DMS153 treated with DMSO at 0.1 percent for 48 hours (cell line): ENCODE data around the gene POLR2J3.
"Not testable (repeated sequence)": the region's sequence is repeated elsewhere in the genome, so short reads cannot be mapped to it uniquely, and the experiment has no call there.

Experiments used
- DNase-seq: peaks from one replicate; lab custom pipeline; 2025; ENCODE audit not compliant: unreplicated experiment; lab: John Stamatoyannopoulos, UW

The POLR2J3 gene

GRCh38 chr7:102572261-102573239 is at the start of gene POLR2J3:
POLR2J3 (minus strand) TSS chr7:102572583; CDS start chr7:102572521, 62 bp downstream.
- DNase-seq: not testable (repeated sequence)

GRCh38 chr7:102618122-102618521 is 45.7 kb upstream of the POLR2J3 start:
- not testable (repeated sequence) for DNase-seq

DNA sequence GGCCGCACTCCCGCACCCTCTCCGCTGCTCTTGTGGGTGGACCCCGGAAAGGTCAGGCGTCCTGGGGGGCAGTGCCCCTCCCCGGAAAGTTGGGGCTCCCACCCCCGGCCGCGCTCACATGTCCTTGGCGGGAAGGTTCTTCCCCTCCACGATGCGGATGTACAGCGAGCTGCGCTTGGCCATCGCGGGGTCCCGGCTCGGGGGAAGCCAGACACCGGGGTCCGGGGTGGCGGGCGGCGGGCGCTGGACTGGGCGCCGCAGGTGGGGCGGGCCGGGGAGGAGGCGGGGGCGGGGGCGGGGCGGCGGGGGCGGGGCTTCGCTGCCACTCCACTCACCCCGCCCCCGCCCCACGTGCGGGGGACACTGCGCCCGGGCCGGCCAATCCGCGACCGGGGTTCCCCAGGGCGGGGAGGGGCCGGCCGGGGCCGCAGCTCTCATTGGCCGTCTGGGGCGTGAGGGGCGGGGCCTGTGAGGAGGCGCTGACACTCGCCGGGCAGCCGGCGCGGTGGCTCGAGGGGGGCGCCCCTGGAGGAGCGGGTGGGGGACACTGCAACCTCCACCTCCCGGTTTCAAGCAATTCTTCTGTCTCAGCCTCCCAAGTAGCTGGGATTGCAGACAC is 44.2 kb upstream of the POLR2J3 start, which contains the start of gene RASA4:
TSS of gene RASA4 (minus strand) at position 250 of the 619 bp plus-strand sequence. CDS start at position 183, 67 bp downstream.
- not testable (repeated sequence) for DNase-seq

GRCh38 chr7:102615930-102616329 is 43.5 kb upstream of the POLR2J3 start:
- not testable (repeated sequence) for DNase-seq

DNA sequence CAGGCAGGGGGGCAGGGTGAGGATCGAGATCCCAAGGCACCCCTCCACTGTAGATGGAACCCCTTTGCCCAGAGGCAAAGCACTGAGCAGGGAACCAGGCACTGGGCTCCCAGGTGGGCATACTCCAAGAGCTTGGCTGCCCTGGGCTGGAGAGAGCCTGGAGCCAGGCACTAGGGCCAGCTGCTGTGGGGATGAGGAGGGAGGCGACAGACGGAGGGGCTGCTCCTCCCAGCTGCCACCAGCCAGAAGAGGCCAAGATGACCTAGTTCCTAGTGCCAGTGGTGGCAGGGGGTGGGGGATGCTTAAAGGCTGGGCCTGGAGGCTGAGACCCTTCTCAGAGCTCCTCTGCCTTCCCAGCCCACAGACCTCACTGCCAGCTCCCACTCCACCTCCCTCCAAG is 42.5 kb upstream of the POLR2J3 start:
- DNase-seq: not testable (repeated sequence)

GRCh38 chr7:102614346-102614697 is 41.9 kb upstream of the POLR2J3 start:
- DNase-seq: not testable (repeated sequence)

- DNase-seq: not testable (repeated sequence)
Observed at GRCh38 chr7:102613575-102614345, 41.4 kb upstream of the POLR2J3 start.

DNA sequence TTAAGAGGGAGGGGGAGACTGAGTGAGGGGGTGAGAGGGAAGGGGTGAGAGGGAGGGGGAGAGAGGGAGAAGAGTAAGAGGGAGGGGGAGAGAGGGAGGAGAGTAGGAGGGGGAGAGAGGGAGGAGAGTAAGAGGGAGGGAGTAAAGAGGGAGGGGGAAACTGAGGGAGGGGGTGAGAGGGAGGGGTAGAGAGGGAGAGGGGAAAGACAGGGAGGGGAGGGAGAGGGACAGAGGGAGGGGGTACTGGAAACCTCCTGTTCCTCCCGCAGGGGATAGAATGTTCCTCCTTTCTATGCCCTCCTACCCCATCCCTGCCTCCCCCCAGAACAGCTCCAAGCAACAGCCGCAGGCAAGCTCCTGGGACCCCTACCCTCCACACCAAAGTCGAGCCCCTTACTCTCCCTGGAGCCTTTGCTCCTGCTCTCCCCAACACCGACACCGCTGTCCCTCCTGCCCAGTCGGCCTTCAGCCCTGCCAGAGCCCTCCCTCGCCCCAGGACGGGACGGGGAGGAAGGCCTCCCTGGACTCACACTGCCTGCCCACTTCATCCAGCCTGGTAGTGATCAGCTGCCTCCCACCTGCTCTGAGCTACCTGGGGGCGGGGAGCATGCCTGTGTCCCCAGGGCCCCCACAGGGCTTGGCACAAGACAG is 39.4 kb upstream of the POLR2J3 start:
- DNase-seq: not testable (repeated sequence)

GRCh38 chr7:102611013-102611674 is 38.8 kb upstream of the POLR2J3 start:
- not testable (repeated sequence) for DNase-seq

GRCh38 chr7:102610441-102610840 is 38.1 kb upstream of the POLR2J3 start:
- not testable (repeated sequence) for DNase-seq

GRCh38 chr7:102609734-102610133 is 37.4 kb upstream of the POLR2J3 start:
- DNase-seq: not testable (repeated sequence)

DNA sequence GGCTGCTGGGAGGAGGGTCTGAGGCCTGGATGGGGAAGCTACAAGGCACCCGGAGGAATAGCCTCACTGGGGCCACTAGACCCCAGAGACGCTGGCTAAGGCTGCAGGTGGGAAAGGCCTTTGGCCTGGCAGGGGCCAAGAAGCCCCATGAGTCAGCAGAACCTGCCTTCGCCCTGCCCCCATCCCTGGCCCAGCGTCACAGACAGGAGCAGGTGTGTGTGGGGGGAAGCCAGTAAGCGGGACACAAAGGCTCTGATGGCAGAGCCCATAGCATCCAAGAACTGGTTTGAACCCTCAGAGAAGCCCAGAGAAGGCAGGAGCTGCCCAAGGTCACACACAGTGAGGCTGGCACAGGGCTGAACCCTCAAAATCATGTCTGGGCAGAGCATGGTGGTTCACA is 34.5 kb upstream of the POLR2J3 start:
- not testable (repeated sequence) for DNase-seq

DNA sequence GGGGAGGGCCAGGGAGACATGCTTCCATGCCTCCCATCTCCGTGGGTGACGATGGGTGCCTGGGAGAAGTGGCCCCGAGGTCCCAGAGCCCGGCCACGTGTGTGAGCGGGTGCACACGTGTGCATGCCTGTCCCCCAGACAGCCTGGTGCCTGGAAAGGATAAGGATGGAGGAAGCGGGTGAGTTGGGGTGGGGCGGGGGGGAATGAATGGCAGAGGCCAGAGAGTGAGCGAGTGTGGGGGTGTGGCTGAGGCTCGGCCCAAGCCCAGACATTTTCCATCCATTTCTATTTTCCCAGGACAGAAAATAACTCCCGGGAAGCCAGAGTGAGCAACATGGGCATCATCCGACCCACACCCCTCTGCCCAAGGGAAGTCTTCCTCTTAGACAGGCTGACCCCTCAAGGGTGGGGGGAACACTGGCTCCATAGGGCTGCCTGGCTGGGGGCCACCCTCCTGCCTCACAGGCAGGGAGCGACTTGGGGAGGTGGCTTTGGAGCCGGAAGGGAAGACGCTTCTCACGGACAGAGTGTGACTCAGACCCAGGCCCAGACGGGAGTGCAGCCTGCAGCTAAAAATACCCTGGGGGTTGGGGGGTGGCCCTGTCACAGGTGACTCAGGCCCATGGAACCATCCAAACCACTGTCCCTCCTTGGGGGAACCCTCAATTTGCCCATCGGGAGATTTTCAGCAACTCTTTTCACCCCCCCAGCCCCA is 32.2 kb upstream of the POLR2J3 start:
- DNase-seq: not testable (repeated sequence)

DNA sequence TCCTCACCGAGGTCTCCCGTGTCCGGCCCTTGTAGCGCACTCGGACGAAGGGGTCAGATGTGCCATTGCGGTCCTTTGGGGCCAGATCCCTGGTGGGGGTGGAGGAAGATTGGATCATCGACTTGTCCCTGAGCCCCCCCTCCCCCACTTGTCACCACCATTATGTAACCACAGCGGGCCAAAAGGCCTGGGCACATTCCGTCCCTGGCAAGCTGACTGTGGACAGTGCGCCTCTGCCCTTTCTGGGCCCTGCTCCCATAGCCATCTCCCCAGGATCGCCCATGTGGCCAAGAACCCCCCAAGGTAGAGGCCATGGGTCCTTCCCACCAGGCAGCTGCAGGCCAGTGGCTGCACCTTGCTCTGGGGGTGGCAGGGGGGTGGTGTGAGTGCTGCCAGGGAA is 29.9 kb upstream of the POLR2J3 start:
- not testable (repeated sequence) for DNase-seq

DNA sequence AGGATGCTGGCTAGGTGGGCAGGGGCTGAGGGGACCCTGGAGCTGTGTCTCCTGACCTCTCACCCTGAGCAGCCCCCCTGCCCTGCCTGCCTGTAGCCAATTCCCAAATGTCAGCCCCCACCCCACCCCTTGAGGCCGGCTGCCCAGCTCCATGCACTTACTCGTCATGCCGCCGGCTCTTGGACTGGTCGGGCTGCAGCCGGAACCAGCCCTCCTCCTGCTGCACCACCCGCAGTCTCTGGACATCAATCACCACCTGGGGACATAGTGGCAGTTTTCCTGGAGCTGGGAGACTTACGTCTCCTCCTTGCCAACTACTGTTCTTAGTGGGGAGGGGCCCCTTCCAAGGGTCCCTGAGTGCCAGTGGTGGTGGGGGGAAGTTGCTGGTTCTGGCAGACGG is 27.3 kb upstream of the POLR2J3 start:
- not testable (repeated sequence) for DNase-seq

GRCh38 chr7:102596036-102596435 is 23.7 kb upstream of the POLR2J3 start:
- not testable (repeated sequence) for DNase-seq

- DNase-seq: not testable (repeated sequence)
Observed at GRCh38 chr7:102593637-102594334, 21.4 kb upstream of the POLR2J3 start.

GRCh38 chr7:102592477-102593019 is 20.2 kb upstream of the POLR2J3 start:
- not testable (repeated sequence) for DNase-seq
